GM18507 (cell line): Measurements from ENCODE around the gene DNAAF5.
A peak's percentile ranks its signal among the peaks of the same experiment; 100 is the strongest.
"Not testable (repeated sequence)": the region's sequence is repeated elsewhere in the genome, so short reads cannot be mapped to it uniquely, and the experiment has no call there.

Source experiments
- DNase-seq: peaks from one replicate; pipeline ENCODE4 v3.0.0; 2011; ENCODE audit warnings: low read depth; ENCODE audit not compliant: insufficient read length; ENCODE audit errors: extremely low spot score
- FAIRE-seq: peaks from 2 replicates; lab custom pipeline; 2011; peaks lifted over from hg19 to GRCh38; lab: Jason Lieb, UNC

The DNAAF5 gene

GRCh38 chr7:796434-797169, 70.1 kb downstream of the DNAAF5 start:
- FAIRE-seq, DNase-seq: not testable (repeated sequence)

- DNase-seq (no peak), FAIRE-seq (no peak)
Measured at GRCh38 chr7:798921-799470, 72.5 kb downstream of the DNAAF5 start.

GRCh38 chr7:800692-801091, 74.2 kb downstream of the DNAAF5 start:
- FAIRE-seq = no peak
- no peak for DNase-seq

- not testable (repeated sequence) for FAIRE-seq, DNase-seq
Measured at GRCh38 chr7:801351-801750, 74.9 kb downstream of the DNAAF5 start.

GRCh38 chr7:801940-802381, 75.5 kb downstream of the DNAAF5 start:
- FAIRE-seq (no peak), DNase-seq (no peak)

GRCh38 chr7:802500-803242, 76.2 kb downstream of the DNAAF5 start:
- no peak for FAIRE-seq
- no peak for DNase-seq

- FAIRE-seq = no peak
- DNase-seq = no peak
Measured at GRCh38 chr7:803243-803635, 76.7 kb downstream of the DNAAF5 start.

- DNase-seq, FAIRE-seq: not testable (repeated sequence)
Measured at GRCh38 chr7:803796-804195, 77.3 kb downstream of the DNAAF5 start.

GRCh38 chr7:805261-805660, 78.8 kb downstream of the DNAAF5 start:
- no peak for DNase-seq
- no peak for FAIRE-seq

- DNase-seq (no peak), FAIRE-seq (no peak)
Measured at GRCh38 chr7:815284-816216, 89.1 kb downstream of the DNAAF5 start.

- DNase-seq (peak; percentile 99), FAIRE-seq (peak; percentile 88)
Measured at GRCh38 chr7:816300-816750, 89.8 kb downstream of the DNAAF5 start.

- FAIRE-seq (peak; percentile 39), DNase-seq (no peak)
Measured at GRCh38 chr7:816751-817671, 90.5 kb downstream of the DNAAF5 start.

- DNase-seq (no peak), FAIRE-seq (peak; percentile 49)
Measured at GRCh38 chr7:818031-818699, 91.7 kb downstream of the DNAAF5 start.

- no peak for FAIRE-seq
- DNase-seq = no peak
Measured at GRCh38 chr7:820341-820740, 93.8 kb downstream of the DNAAF5 start.

- no peak for FAIRE-seq
- no peak for DNase-seq
Measured at GRCh38 chr7:821688-822087, 95.2 kb downstream of the DNAAF5 start.

- no peak for DNase-seq
Measured at GRCh38 chr7:822692-823276, 96.3 kb downstream of the DNAAF5 start.

GRCh38 chr7:823649-824048, 97.2 kb downstream of the DNAAF5 start:
- FAIRE-seq (no peak), DNase-seq (no peak)

More at GRCh38 chr7:822692-823276, 96.3 kb downstream of the DNAAF5 start:
- no peak for FAIRE-seq

GRCh38 chr7:824081-824480, 97.6 kb downstream of the DNAAF5 start:
- FAIRE-seq (no peak), DNase-seq (no peak)
